ENCODE results near the gene SYNGR2. TPM values are rescaled to one million over a fixed set of nuclear protein-coding genes. Genes with fewer than 3 reads are reported as not detected.
A peak's percentile ranks its signal among the peaks of the same experiment; 100 is the strongest.

The SYNGR2 gene
- total RNA-seq, 3 donors from 2014 or later, result 37.8 to 69.5 (median 64.2) TPM

GRCh38 chr17:78174346-78174869 is 6.0 kb downstream of the SYNGR2 start:
- H3K36me3 ChIP-seq, result no peaks in the 10 kb centered on the region
- intact Hi-C loops (cut with DNase I; ENCODE audit: low total_unique reads), result loop anchor here (10.0 kb wide), 1 partner anchor 60 kb away; no protein-coding TSS in a partner anchor
- H3K9me3 ChIP-seq, result no peaks in the 10 kb centered on the region
- TF ChIP-seq POLR2AphosphoS5 (IDR thresholded peaks at IDR 0.05) (peak; percentile 63 to 68 (median 63)), POLR2A (IDR thresholded peaks at IDR 0.05) (no peak)
- TF ChIP-seq, protein P1, sequence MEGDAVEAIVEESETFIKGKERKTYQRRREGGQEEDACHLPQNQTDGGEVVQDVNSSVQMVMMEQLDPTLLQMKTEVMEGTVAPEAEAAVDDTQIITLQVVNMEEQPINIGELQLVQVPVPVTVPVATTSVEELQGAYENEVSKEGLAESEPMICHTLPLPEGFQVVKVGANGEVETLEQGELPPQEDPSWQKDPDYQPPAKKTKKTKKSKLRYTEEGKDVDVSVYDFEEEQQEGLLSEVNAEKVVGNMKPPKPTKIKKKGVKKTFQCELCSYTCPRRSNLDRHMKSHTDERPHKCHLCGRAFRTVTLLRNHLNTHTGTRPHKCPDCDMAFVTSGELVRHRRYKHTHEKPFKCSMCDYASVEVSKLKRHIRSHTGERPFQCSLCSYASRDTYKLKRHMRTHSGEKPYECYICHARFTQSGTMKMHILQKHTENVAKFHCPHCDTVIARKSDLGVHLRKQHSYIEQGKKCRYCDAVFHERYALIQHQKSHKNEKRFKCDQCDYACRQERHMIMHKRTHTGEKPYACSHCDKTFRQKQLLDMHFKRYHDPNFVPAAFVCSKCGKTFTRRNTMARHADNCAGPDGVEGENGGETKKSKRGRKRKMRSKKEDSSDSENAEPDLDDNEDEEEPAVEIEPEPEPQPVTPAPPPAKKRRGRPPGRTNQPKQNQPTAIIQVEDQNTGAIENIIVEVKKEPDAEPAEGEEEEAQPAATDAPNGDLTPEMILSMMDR (IDR thresholded peaks at IDR 0.05), result peak; percentile 72 to 86 (median 80)
- peak overlapping the region; percentile 88 to 91 for H3K27ac ChIP-seq
- no peaks in the 10 kb centered on the region for H3K27me3 ChIP-seq
- H3K4me3 ChIP-seq, result peak overlapping the region in 2 of 3 donors; percentile 32 to 41
- peaks cover 5 to 20% of the 10 kb centered on the region in 2 donors for H3K4me1 ChIP-seq
- DNase-seq (ENCODE audit: low spot score in 2 of 2), result peak; percentile 88 to 93

DNA sequence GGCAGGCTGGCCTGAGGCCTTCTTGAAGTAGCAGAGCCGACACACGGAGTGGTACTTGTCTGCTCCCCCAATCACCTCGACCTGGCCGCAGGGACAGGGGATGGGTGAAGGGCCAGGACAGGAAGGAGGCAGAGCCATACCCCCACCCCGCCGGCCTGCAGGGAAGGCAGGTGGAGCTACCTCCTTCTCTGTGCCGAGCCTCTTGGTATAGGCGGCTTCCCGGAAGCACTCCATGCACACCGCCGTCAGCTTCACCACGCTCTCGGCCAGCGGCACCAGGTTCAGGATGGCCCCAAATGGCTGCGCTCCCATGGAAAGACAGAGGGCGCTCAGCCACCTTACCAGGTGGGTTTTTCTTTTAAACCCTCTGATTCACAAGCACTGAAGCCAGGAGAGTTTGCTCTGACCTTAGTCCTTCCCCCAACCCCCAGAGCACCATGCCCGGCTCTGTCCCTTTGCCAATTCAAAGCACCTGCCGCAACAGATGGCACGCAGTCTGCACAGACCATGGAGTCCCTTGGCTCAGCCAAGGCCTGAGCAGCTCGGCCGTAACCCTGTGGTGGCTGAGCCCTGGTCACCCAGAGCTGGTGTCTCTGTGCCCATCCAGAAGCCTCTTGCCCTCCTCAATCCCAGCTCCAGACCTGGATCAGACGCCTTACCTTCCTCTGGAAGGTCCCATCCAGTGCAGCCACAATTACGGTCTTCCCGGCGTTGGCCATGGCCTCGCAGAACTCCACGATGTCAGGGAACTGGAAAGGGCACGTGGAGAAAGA is 6.7 kb downstream of the SYNGR2 start:
- H3K9me3 ChIP-seq, result no peaks in the 10 kb centered on the region
- H3K36me3 ChIP-seq, result no peaks in the 10 kb centered on the region
- peaks cover 5 to 16% of the 10 kb centered on the region in 2 donors for H3K4me1 ChIP-seq
- intact Hi-C loops (cut with DNase I; ENCODE audit: low total_unique reads), result loop anchor here (10.0 kb wide), 1 partner anchor 60 kb away; no protein-coding TSS in a partner anchor
- TF ChIP-seq, protein P1 (IDR thresholded peaks at IDR 0.05), result no peak
- TF ChIP-seq POLR2A (IDR thresholded peaks at IDR 0.05) (no peak), POLR2AphosphoS5 (IDR thresholded peaks at IDR 0.05) (no peak)
- H3K4me3 ChIP-seq, result peak overlapping the region in 2 of 3 donors; percentile 32 to 41
- H3K27ac ChIP-seq, result peak overlapping the region; percentile 88 to 91
- DNase-seq (ENCODE audit: low spot score in 2 of 2), result peak in 1 of 2 donors; percentile 58
- H3K27me3 ChIP-seq, result no peaks in the 10 kb centered on the region

DNA sequence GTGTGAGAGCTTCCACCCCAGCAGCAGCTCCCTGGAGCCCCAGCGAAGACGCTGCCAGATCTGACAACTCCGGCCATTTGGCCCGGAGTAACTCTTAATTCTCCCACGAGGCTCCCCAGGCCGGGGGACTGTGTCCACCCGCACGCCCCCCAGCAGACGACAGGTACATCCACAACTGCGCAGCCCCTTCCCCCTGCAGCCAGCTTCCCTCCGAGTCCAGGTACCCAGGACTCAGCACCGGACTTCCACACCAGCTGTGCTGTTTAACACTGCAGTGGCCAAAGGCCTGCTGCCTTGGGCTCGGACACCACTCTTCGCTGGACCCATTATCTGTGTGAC is 7.2 kb downstream of the SYNGR2 start:
- Histone ChIP-seq H3K27me3 (no peaks in the 10 kb centered on the region), H3K4me3 (no peak overlapping the region), H3K36me3 (no peaks in the 10 kb centered on the region), H3K4me1 (peaks cover 5 to 16% of the 10 kb centered on the region in 2 donors), H3K27ac (peak overlapping the region; percentile 88 to 91), H3K9me3 (no peaks in the 10 kb centered on the region)
- DNase-seq (ENCODE audit: low spot score in 2 of 2), result no peak
- intact Hi-C loops (cut with DNase I; ENCODE audit: low total_unique reads), result loop anchor here (10.0 kb wide), 1 partner anchor 61 kb away; no protein-coding TSS in a partner anchor
- no peak for TF ChIP-seq POLR2AphosphoS5 (IDR thresholded peaks at IDR 0.05)
- TF ChIP-seq, protein P1 (IDR thresholded peaks at IDR 0.05), result no peak
- TF ChIP-seq POLR2A (IDR thresholded peaks at IDR 0.05), result no peak

- Histone ChIP-seq H3K4me1 (peaks cover 5 to 16% of the 10 kb centered on the region in 2 donors), H3K27me3 (no peaks in the 10 kb centered on the region), H3K4me3 (no peak overlapping the region), H3K36me3 (no peaks in the 10 kb centered on the region), H3K9me3 (no peaks in the 10 kb centered on the region), H3K27ac (peak overlapping the region; percentile 34 to 91)
- intact Hi-C loops (cut with DNase I; ENCODE audit: low total_unique reads), result loop anchor here (10.0 kb wide), 1 partner anchor 62 kb away; no protein-coding TSS in a partner anchor
- TF ChIP-seq, protein P1 (IDR thresholded peaks at IDR 0.05), result peak; percentile 56 to 78 (median 66)
- TF ChIP-seq POLR2AphosphoS5 (IDR thresholded peaks at IDR 0.05), result no peak
- DNase-seq (ENCODE audit: low spot score in 2 of 2), result no peak
These were observed 8.2 kb downstream of the SYNGR2 start for GRCh38 chr17:78176548-78177025.

DNA sequence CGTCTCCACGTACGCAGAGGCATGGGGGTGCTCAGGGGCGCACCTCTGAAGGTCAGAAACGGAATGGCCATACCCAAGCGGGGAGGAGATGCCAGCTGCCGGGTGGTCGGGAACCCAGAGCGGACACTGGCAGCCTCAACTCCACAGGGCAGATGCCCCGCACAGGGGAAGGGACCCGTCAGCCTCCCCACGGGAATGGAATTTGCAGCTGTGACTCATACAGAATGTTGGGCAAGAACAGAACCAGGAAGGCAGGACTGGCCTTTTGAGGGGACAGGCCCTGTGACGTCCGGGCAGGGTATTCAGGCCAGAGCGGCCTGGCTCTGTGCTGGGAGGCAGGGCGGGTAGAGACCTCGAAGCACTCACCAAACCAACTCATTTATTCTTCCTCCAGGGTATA is 11.0 kb downstream of the SYNGR2 start:
- peak in 1 of 2 donors; percentile 73 for DNase-seq (ENCODE audit: low spot score in 2 of 2)
- no peaks in the 10 kb centered on the region for H3K36me3 ChIP-seq
- peak overlapping the region; percentile 83 to 92 for H3K27ac ChIP-seq
- TF ChIP-seq POLR2AphosphoS5 (IDR thresholded peaks at IDR 0.05) (peak in 2 of 3 donors; percentile 47 to 50), POLR2A (IDR thresholded peaks at IDR 0.05) (no peak)
- TF ChIP-seq, protein P1 (IDR thresholded peaks at IDR 0.05), result no peak
- intact Hi-C loops (cut with DNase I; ENCODE audit: low total_unique reads), result loop anchor here (10.0 kb wide), 1 partner anchor 65 kb away; no protein-coding TSS in a partner anchor
- peaks cover 5 to 13% of the 10 kb centered on the region in 2 donors for H3K4me1 ChIP-seq
- H3K4me3 ChIP-seq, result no peak overlapping the region
- no peaks in the 10 kb centered on the region for H3K9me3 ChIP-seq
- H3K27me3 ChIP-seq, result no peaks in the 10 kb centered on the region

All from breast epithelium (tissue), 4 donors.